Gastrocnemius medialis (tissue), 4 donors: ENCODE results near the gene CCDC68. TPM values are rescaled to one million over a fixed set of nuclear protein-coding genes. Genes with fewer than 3 reads are reported as not detected.

Experiments
- ATAC-seq, 2 donors: fragments of 150-250 bp; one replicate each; pipeline ENCODE4 v1.9.1; 2016
- DNase-seq, 2 donors: peaks; one replicate each; pipeline ENCODE4 v3.0.0-alpha.2; 2019
- H3K27ac ChIP-seq, 4 donors: fragments of 200-600 bp; sonication (generic); 1 replicate in 1 of 4; 2 replicates in 3 of 4; pipeline ENCODE4 v1.5.1; 2016 to 2018; ENCODE audit warnings: mild to moderate bottlenecking in 2 of 4, moderate library complexity in 1 of 4
- H3K27me3 ChIP-seq, 3 donors: fragments of 200-600 bp; sonication (generic) in 2 of 3; 1 replicate in 1 of 3; 2 replicates in 2 of 3; pipeline versions ENCODE4 v1.5.1 to v1.6.0; 2016 to 2019; ENCODE audit warnings: mild to moderate bottlenecking in 1 of 3, moderate library complexity in 1 of 3
- H3K36me3 ChIP-seq, 2 donors: fragments of 200-600 bp; sonication (generic) in 1 of 2; one replicate each; pipeline ENCODE4 v1.5.1; 2017 to 2018
- H3K4me1 ChIP-seq, 2 donors: fragments of 200-600 bp; sonication (generic) in 1 of 2; one replicate each; pipeline ENCODE4 v1.5.1; 2016 to 2017; ENCODE audit warnings: mild to moderate bottlenecking in 2 of 2
- H3K4me3 ChIP-seq, 4 donors: fragments of 200-600 bp; sonication (generic) in 3 of 4; 1 replicate in 1 of 4; 2 replicates in 3 of 4; pipeline ENCODE4 v1.5.1; 2016 to 2019; ENCODE audit warnings: mild to moderate bottlenecking in 2 of 4
- H3K9me3 ChIP-seq, 3 donors: fragments of 200-600 bp; sonication (generic) in 2 of 3; 1 replicate in 1 of 3; 2 replicates in 2 of 3; pipeline ENCODE4 v1.5.1; 2016 to 2019
- CTCF ChIP-seq, 5 experiments: fragments of 450-650 bp in 3 of 5; fragments of 200-600 bp in 2 of 5; sonication (generic) in 2 of 5; IDR thresholded peaks in 4 of 5; conservative IDR thresholded peaks in 1 of 5; 1 replicate in 4 of 5; 2 replicates in 1 of 5; pipeline ENCODE4 v1.5.1; 2016 to 2019; ENCODE audit warnings: antibody characterized with exemption in 5 of 5, mild to moderate bottlenecking in 3 of 5, moderate library complexity in 3 of 5
- POLR2A ChIP-seq, 2 donors: fragments of 450-650 bp; IDR thresholded peaks; one replicate each; pipeline ENCODE4 v1.6.1; 2017; ENCODE audit warnings: antibody characterized with exemption in 2 of 2, mild to moderate bottlenecking in 2 of 2, moderate library complexity in 2 of 2
- in situ Hi-C, 4 donors: fragments of 200-750 bp; cut with MboI; loops; one replicate each; pipeline versions ENCODE4 v1.15.0 to v1.8.0; 2017; ENCODE audit warnings: low sequenced_read_pairs in 4 of 4
- intact Hi-C: fragments of 100-400 bp; cut with DNase I; formaldehyde crosslinking; loops from one replicate; pipeline ENCODE4 v1.15.1; 2023; ENCODE audit warnings: low total_unique reads
- total RNA-seq, 4 donors: library from RNA; depleted of rRNA; stranded (reverse); fragments of >200 nt; gene quantifications; one replicate each; pipeline versions ENCODE4 v1.1.0 to v1.2.3, GENCODE V29; 2016

CCDC68 gene
- total RNA-seq, 4 donors from 2014 or later = 2.4 to 6.0 (median 4.5) TPM

GRCh38 chr18:54882318-54882717 is 76.9 kb downstream of the CCDC68 start:
- H3K27ac ChIP-seq = no peak overlapping the region
- H3K4me3 ChIP-seq = no peak overlapping the region
- no peaks in the 10 kb centered on the region for H3K27me3 ChIP-seq
- no peaks in the 10 kb centered on the region for H3K36me3 ChIP-seq
- in situ Hi-C loops = no loop called here
- no peaks in the 10 kb centered on the region for H3K4me1 ChIP-seq
- intact Hi-C loops = no loop called here
- TF ChIP-seq POLR2A (IDR thresholded peaks at IDR 0.05) = no peak
- TF ChIP-seq CTCF (IDR thresholded peaks at IDR 0.05 in 4 of 5, conservative IDR thresholded peaks at IDR 0.05 in 1 of 5) = no peak
- H3K9me3 ChIP-seq = no peaks in the 10 kb centered on the region
- no peak for ATAC-seq
- no peak for DNase-seq

- Histone ChIP-seq H3K27me3 (no peaks in the 10 kb centered on the region), H3K4me1 (no peaks in the 10 kb centered on the region), H3K36me3 (no peaks in the 10 kb centered on the region), H3K27ac (no peak overlapping the region), H3K9me3 (no peaks in the 10 kb centered on the region), H3K4me3 (no peak overlapping the region)
- no peak for ATAC-seq
- TF ChIP-seq POLR2A (IDR thresholded peaks at IDR 0.05) (no peak), CTCF (IDR thresholded peaks at IDR 0.05 in 4 of 5, conservative IDR thresholded peaks at IDR 0.05 in 1 of 5) (no peak)
- DNase-seq = no peak
- in situ Hi-C loops (no loop called here), intact Hi-C loops (no loop called here)
Observed at GRCh38 chr18:54881229-54881768, 78.0 kb downstream of the CCDC68 start.

GRCh38 chr18:54880395-54881105 is 78.7 kb downstream of the CCDC68 start:
- ATAC-seq = no peak

GRCh38 chr18:54879691-54880090 is 79.6 kb downstream of the CCDC68 start:
- Histone ChIP-seq H3K4me1 (no peaks in the 10 kb centered on the region), H3K9me3 (no peaks in the 10 kb centered on the region), H3K36me3 (no peaks in the 10 kb centered on the region), H3K27ac (no peak overlapping the region), H3K4me3 (no peak overlapping the region), H3K27me3 (no peaks in the 10 kb centered on the region)
- ATAC-seq = no peak
- DNase-seq = no peak
- in situ Hi-C loops = no loop called here
- intact Hi-C loops = no loop called here
- TF ChIP-seq POLR2A (IDR thresholded peaks at IDR 0.05) (no peak), CTCF (IDR thresholded peaks at IDR 0.05 in 4 of 5, conservative IDR thresholded peaks at IDR 0.05 in 1 of 5) (no peak)

More at GRCh38 chr18:54880395-54881105, 78.7 kb downstream of the CCDC68 start:
- no peak for DNase-seq
- in situ Hi-C loops = no loop called here
- Histone ChIP-seq H3K4me3 (no peak overlapping the region), H3K4me1 (no peaks in the 10 kb centered on the region), H3K27me3 (no peaks in the 10 kb centered on the region), H3K36me3 (no peaks in the 10 kb centered on the region), H3K27ac (no peak overlapping the region), H3K9me3 (no peaks in the 10 kb centered on the region)
- TF ChIP-seq CTCF (IDR thresholded peaks at IDR 0.05 in 4 of 5, conservative IDR thresholded peaks at IDR 0.05 in 1 of 5) (no peak), POLR2A (IDR thresholded peaks at IDR 0.05) (no peak)
- intact Hi-C loops = no loop called here
